RWPE2 (cell line): ENCODE results near the gene PIP4K2B.
A peak's percentile ranks its signal among the peaks of the same experiment; 100 is the strongest.

ENCODE experiments used
- ATAC-seq: fragments of 200-7000 bp; cut with Tn5 transposase; 3 replicates; pipeline ENCODE4 v1.9.1; 2021; ENCODE audit warnings: low read depth
- DNase-seq: peaks from one replicate; pipeline ENCODE4 v3.0.0-alpha.2; 2020; ENCODE audit warnings: low spot score
- H3K27ac ChIP-seq: fragments of 450-650 bp; 2 replicates; pipeline ENCODE4 v1.5.1; 2017; ENCODE audit warnings: mild to moderate bottlenecking; ENCODE audit not compliant: poor library complexity, severe bottlenecking
- H3K27me3 ChIP-seq: fragments of 250-450 bp; sonication (Bioruptor Pico); 2 replicates; pipeline ENCODE4 v1.5.1; 2021; ENCODE audit warnings: mild to moderate bottlenecking, moderate library complexity; ENCODE audit not compliant: insufficient read depth, poor library complexity, severe bottlenecking
- H3K36me3 ChIP-seq: fragments of 250-450 bp; sonication (Bioruptor Pico); 2 replicates; pipeline ENCODE4 v1.5.1; 2020; ENCODE audit warnings: low read depth, mild to moderate bottlenecking, moderate library complexity
- H3K4me1 ChIP-seq: fragments of 250-450 bp; sonication (Bioruptor Pico); 2 replicates; pipeline ENCODE4 v1.5.1; 2021; ENCODE audit warnings: mild to moderate bottlenecking, moderate library complexity; ENCODE audit not compliant: insufficient read depth, poor library complexity, severe bottlenecking
- H3K4me3 ChIP-seq: fragments of 250-450 bp; sonication (Bioruptor Pico); 2 replicates; pipeline ENCODE4 v1.5.1; 2021; ENCODE audit warnings: mild to moderate bottlenecking, moderate library complexity; ENCODE audit not compliant: severe bottlenecking
- H3K9me3 ChIP-seq: fragments of 250-450 bp; sonication (Bioruptor Pico); 2 replicates; pipeline ENCODE4 v1.5.1; 2021; ENCODE audit warnings: mild to moderate bottlenecking, moderate library complexity; ENCODE audit not compliant: severe bottlenecking
- CTCF ChIP-seq: fragments of 450-650 bp; IDR thresholded peaks from one replicate; pipeline ENCODE4 v1.5.1; 2017; ENCODE audit warnings: mild to moderate bottlenecking, moderate library complexity; ENCODE audit not compliant: poor library complexity, severe bottlenecking

Gene PIP4K2B

GRCh38 chr17:38799501-38800236, at the start of gene PIP4K2B:
Gene PIP4K2B, minus strand, starts transcription at chr17:38799556. Its CDS starts 132 bp downstream, at chr17:38799424.
- TF ChIP-seq CTCF = no peak
- Histone ChIP-seq H3K4me3 (peak within 1 kb of the TSS; percentile 99), H3K27me3 (no peaks in the 10 kb centered on the region), H3K9me3 (no peaks in the 10 kb centered on the region), H3K27ac (peak within 1 kb of the TSS; percentile 86), H3K36me3 (peaks cover 42% of the 10 kb centered on the region), H3K4me1 (peaks cover 7% of the 10 kb centered on the region)
- ATAC-seq (peak; percentile 89), DNase-seq (peak; percentile 96)

- H3K27me3 ChIP-seq = no peaks in the 10 kb centered on the region
- TF ChIP-seq CTCF = no peak
- no peak overlapping the region for H3K4me3 ChIP-seq
- no peak overlapping the region for H3K27ac ChIP-seq
- H3K9me3 ChIP-seq = no peaks in the 10 kb centered on the region
- peaks cover 77% of the 10 kb centered on the region for H3K36me3 ChIP-seq
- DNase-seq (no peak), ATAC-seq (no peak)
- H3K4me1 ChIP-seq = peaks cover 10% of the 10 kb centered on the region
These were observed 49.2 kb upstream of the PIP4K2B start for GRCh38 chr17:38848557-38848891.

- H3K9me3 ChIP-seq = no peaks in the 10 kb centered on the region
- H3K27me3 ChIP-seq = no peaks in the 10 kb centered on the region
- no peak for TF ChIP-seq CTCF
- DNase-seq (no peak), ATAC-seq (0 out of 3 replicates have a peak, but pooled peaks have one; percentile 5)
- H3K27ac ChIP-seq = peak overlapping the region; percentile 1
- no peaks in the 10 kb centered on the region for H3K4me1 ChIP-seq
- peaks cover 36% of the 10 kb centered on the region for H3K36me3 ChIP-seq
- H3K4me3 ChIP-seq = no peak overlapping the region
These were observed 45.0 kb upstream of the PIP4K2B start for GRCh38 chr17:38844261-38844757.

- H3K4me1 ChIP-seq = peaks cover 9% of the 10 kb centered on the region
- TF ChIP-seq CTCF = no peak
- H3K27ac ChIP-seq = peak overlapping the region; percentile 65
- H3K4me3 ChIP-seq = peak overlapping the region; percentile 43
- ATAC-seq (no peak), DNase-seq (no peak)
- H3K36me3 ChIP-seq = peaks cover 10% of the 10 kb centered on the region
- H3K9me3 ChIP-seq = no peaks in the 10 kb centered on the region
- H3K27me3 ChIP-seq = no peaks in the 10 kb centered on the region
These were observed 26.4 kb upstream of the PIP4K2B start for GRCh38 chr17:38825762-38826247.
